ENCODE results near the gene NDUFS7. TPM values are rescaled to one million over a fixed set of nuclear protein-coding genes. Genes with fewer than 3 reads are reported as not detected.

The NDUFS7 gene
- total RNA-seq, 4 donors from 2014 or later: 77.7 to 106 (median 86.1) TPM

- TF ChIP-seq CTCF (IDR thresholded peaks at IDR 0.05) (no peak), POLR2A (IDR thresholded peaks at IDR 0.05) (no peak)
- peak; percentile 26 for ATAC-seq
- 73 to 83% methylated on average over 6 to 13 of the region's 16 CpGs for WGBS, 2 donors (ENCODE audit: low coverage in 1 of 2)
- H3K9me3 ChIP-seq: no peaks in the 10 kb centered on the region
- peaks cover 0 to 91% of the 10 kb centered on the region in 2 donors for H3K36me3 ChIP-seq
- no peak overlapping the region for H3K4me3 ChIP-seq
- no peak overlapping the region for H3K27ac ChIP-seq
- peaks cover 0 to 22% (median 6%) of the 10 kb centered on the region in 3 donors for H3K4me1 ChIP-seq
- H3K27me3 ChIP-seq: no peaks in the 10 kb centered on the region
Observed at GRCh38 chr19:1422360-1422759, 38.7 kb downstream of the NDUFS7 start.

- no peak for TF ChIP-seq EP300 (IDR thresholded peaks at IDR 0.05)
- TF ChIP-seq CTCF (IDR thresholded peaks at IDR 0.05): no peak
- TF ChIP-seq POLR2A (IDR thresholded peaks at IDR 0.05): no peak
- no peak for TF ChIP-seq POLR2AphosphoS5 (IDR thresholded peaks at IDR 0.05)
- Histone ChIP-seq H3K9me3 (no peaks in the 10 kb centered on the region), H3K36me3 (peaks cover 0 to 97% of the 10 kb centered on the region in 2 donors), H3K27ac (no peak overlapping the region), H3K4me3 (no peak overlapping the region), H3K4me1 (peaks cover 0 to 17% (median under 1%) of the 10 kb centered on the region in 3 donors), H3K27me3 (no peaks in the 10 kb centered on the region)
- 78 to 85% methylated on average over 8 to 21 of the region's 24 CpGs for WGBS, 2 donors (ENCODE audit: low coverage in 1 of 2)
- ATAC-seq: no peak
Observed at GRCh38 chr19:1422943-1423342, 39.2 kb downstream of the NDUFS7 start.

- TF ChIP-seq POLR2AphosphoS5 (IDR thresholded peaks at IDR 0.05): no peak
- TF ChIP-seq EP300 (IDR thresholded peaks at IDR 0.05): no peak
- no peak for TF ChIP-seq POLR2A (IDR thresholded peaks at IDR 0.05)
- no peak for TF ChIP-seq CTCF (IDR thresholded peaks at IDR 0.05)
- Histone ChIP-seq H3K36me3 (peaks cover 0 to 100% of the 10 kb centered on the region in 2 donors), H3K27me3 (no peaks in the 10 kb centered on the region), H3K27ac (no peak overlapping the region), H3K9me3 (no peaks in the 10 kb centered on the region), H3K4me1 (peaks cover 0 to 10% (median 0%) of the 10 kb centered on the region in 3 donors), H3K4me3 (no peak overlapping the region)
- WGBS, 2 donors (ENCODE audit: low coverage in 1 of 2): 85 to 88% methylated on average over 12 to 16 of the region's 40 CpGs
- ATAC-seq: no peak
Observed at GRCh38 chr19:1423436-1424191, 39.9 kb downstream of the NDUFS7 start.

- Histone ChIP-seq H3K4me1 (peaks cover 0 to 2% (median 0%) of the 10 kb centered on the region in 3 donors), H3K36me3 (peaks cover 0 to 100% of the 10 kb centered on the region in 2 donors), H3K27me3 (no peaks in the 10 kb centered on the region), H3K9me3 (no peaks in the 10 kb centered on the region), H3K4me3 (no peak overlapping the region), H3K27ac (no peak overlapping the region)
- TF ChIP-seq POLR2AphosphoS5 (IDR thresholded peaks at IDR 0.05) (no peak), POLR2A (IDR thresholded peaks at IDR 0.05) (no peak), CTCF (IDR thresholded peaks at IDR 0.05) (no peak), EP300 (IDR thresholded peaks at IDR 0.05) (no peak)
- WGBS, 2 donors (ENCODE audit: low coverage in 1 of 2): 76 to 85% methylated on average over 14 to 25 of the region's 42 CpGs
- ATAC-seq: no peak
Observed at GRCh38 chr19:1424192-1424955, 40.7 kb downstream of the NDUFS7 start.
